ENCODE data around the gene POFUT2.
A peak's percentile ranks its signal among the peaks of the same experiment; 100 is the strongest.

The POFUT2 gene

GRCh38 chr21:45322231-45322959, 34.7 kb upstream of the POFUT2 start:
- no peak for TF ChIP-seq CTCF (conservative IDR thresholded peaks at IDR 0.05; ENCODE audit: low read depth, low read length)
- no peak overlapping the region for H3K4me3 ChIP-seq (ENCODE audit: low read depth, low read length)
- no peak for DNase-seq (ENCODE audit: low read depth)

GRCh38 chr21:45320261-45321025, 32.7 kb upstream of the POFUT2 start:
- DNase-seq (ENCODE audit: low read depth), result no peak
- no peak overlapping the region for H3K4me3 ChIP-seq (ENCODE audit: low read depth, low read length)
- TF ChIP-seq CTCF (conservative IDR thresholded peaks at IDR 0.05; ENCODE audit: low read depth, low read length), result no peak

GRCh38 chr21:45319461-45320211, 31.9 kb upstream of the POFUT2 start:
- H3K4me3 ChIP-seq (ENCODE audit: low read depth, low read length), result no peak overlapping the region
- DNase-seq (ENCODE audit: low read depth), result peak; percentile 53
- no peak for TF ChIP-seq CTCF (conservative IDR thresholded peaks at IDR 0.05; ENCODE audit: low read depth, low read length)

- peak; percentile 45 for DNase-seq (ENCODE audit: low read depth)
- no peak for TF ChIP-seq CTCF (conservative IDR thresholded peaks at IDR 0.05; ENCODE audit: low read depth, low read length)
Measured at GRCh38 chr21:45318556-45319404, 31.1 kb upstream of the POFUT2 start.

GRCh38 chr21:45318146-45318555, 30.5 kb upstream of the POFUT2 start:
- H3K4me3 ChIP-seq (ENCODE audit: low read depth, low read length), result no peak overlapping the region
- DNase-seq (ENCODE audit: low read depth), result no peak
- no peak for TF ChIP-seq CTCF (conservative IDR thresholded peaks at IDR 0.05; ENCODE audit: low read depth, low read length)

More at GRCh38 chr21:45318556-45319404, 31.1 kb upstream of the POFUT2 start:
- H3K4me3 ChIP-seq (ENCODE audit: low read depth, low read length), result no peak overlapping the region

- no peak overlapping the region for H3K4me3 ChIP-seq (ENCODE audit: low read depth, low read length)
- TF ChIP-seq CTCF (conservative IDR thresholded peaks at IDR 0.05; ENCODE audit: low read depth, low read length), result no peak
- DNase-seq (ENCODE audit: low read depth), result peak; percentile 53
Measured at GRCh38 chr21:45317398-45318145, 29.9 kb upstream of the POFUT2 start.

Measured in choroid plexus epithelial cell (primary cell).